CD14-positive monocyte (primary cell): ENCODE data around the gene SEC61G. TPM values are rescaled to one million over a fixed set of nuclear protein-coding genes. Genes with fewer than 3 reads are reported as not detected.

Source experiments
- DNase-seq, 3 donors: peaks; one replicate each; pipeline ENCODE4 v3.0.0-alpha.2; 2011 to 2022
- H2AFZ ChIP-seq: 2 replicates; pipeline ENCODE4 v1.6.0; 2012; ENCODE audit warnings: mild to moderate bottlenecking, low read depth, low read length, inconsistent platforms; ENCODE audit not compliant: insufficient read depth, poor library complexity, severe bottlenecking
- H3K27ac ChIP-seq, 2 donors: 1 replicate in 1 of 2; 2 replicates in 1 of 2; pipeline ENCODE4 v1.5.1; 2012 to 2013; ENCODE audit warnings: low read length in 2 of 2, control low read depth in 1 of 2, inconsistent platforms in 1 of 2, low read depth in 1 of 2, mild to moderate bottlenecking in 1 of 2
- H3K27me3 ChIP-seq, 2 donors: one replicate each; pipeline versions ENCODE4 v1.6.0 to v1.6.1; 2011 to 2013; ENCODE audit warnings: low read length in 2 of 2; ENCODE audit not compliant: control insufficient read depth in 2 of 2, insufficient read depth in 2 of 2
- H3K36me3 ChIP-seq, 2 donors: replicated peaks in 1 of 2; 1 replicate in 1 of 2; 2 replicates in 1 of 2; pipeline versions ENCODE4 v1.5.1 to v1.6.1; 2012 to 2013; ENCODE audit warnings: low read length in 2 of 2, control low read depth in 1 of 2, inconsistent platforms in 1 of 2, mild to moderate bottlenecking in 1 of 2; ENCODE audit not compliant: insufficient read depth in 2 of 2, control insufficient read depth in 1 of 2
- H3K4me1 ChIP-seq, 2 donors: 1 replicate in 1 of 2; 2 replicates in 1 of 2; pipeline versions ENCODE4 v1.5.1 to v1.6.1; 2012 to 2013; ENCODE audit warnings: low read length in 2 of 2, control low read depth in 1 of 2, inconsistent platforms in 1 of 2, mild to moderate bottlenecking in 1 of 2, moderate library complexity in 1 of 2; ENCODE audit not compliant: insufficient read depth in 2 of 2, control insufficient read depth in 1 of 2
- H3K4me2 ChIP-seq: replicated peaks from 2 replicates; pipeline ENCODE3; 2012; ENCODE audit warnings: low read length, moderate library complexity, mild to moderate bottlenecking; ENCODE audit not compliant: poor library complexity, severe bottlenecking; ENCODE audit errors: extremely low read depth
- H3K4me3 ChIP-seq, 3 experiments: fragments of 200-600 bp in 1 of 3; sonication (generic) in 1 of 3; replicated peaks in 1 of 3; 1 replicate in 2 of 3; 2 replicates in 1 of 3; pipeline ENCODE4 v1.5.1; 2011 to 2013; ENCODE audit warnings: low read length in 3 of 3, mild to moderate bottlenecking in 3 of 3, control low read depth in 2 of 3, low read depth in 2 of 3, inconsistent platforms in 1 of 3, moderate library complexity in 1 of 3
- H3K79me2 ChIP-seq: 2 replicates; pipeline ENCODE4 v1.6.0; 2012; ENCODE audit warnings: mild to moderate bottlenecking, control low read depth, inconsistent platforms, low read length, moderate library complexity; ENCODE audit not compliant: insufficient read depth
- H3K9ac ChIP-seq: 2 replicates; pipeline ENCODE4 v1.6.0; 2017; ENCODE audit warnings: low read length, mild to moderate bottlenecking; ENCODE audit not compliant: insufficient read depth, poor library complexity, severe bottlenecking
- H3K9me3 ChIP-seq, 2 donors: replicated peaks in 1 of 2; 1 replicate in 1 of 2; 2 replicates in 1 of 2; pipeline versions ENCODE4 v1.5.1 to v1.6.1; 2012 to 2013; ENCODE audit warnings: low read length in 2 of 2, control low read depth in 1 of 2; ENCODE audit not compliant: control insufficient read depth in 1 of 2, insufficient read depth in 1 of 2
- H4K20me1 ChIP-seq: 2 replicates; pipeline ENCODE4 v1.6.0; 2012; ENCODE audit warnings: mild to moderate bottlenecking, low read length, control low read depth, moderate library complexity; ENCODE audit not compliant: insufficient read depth
- H3K27ac Mint-ChIP-seq, 7 donors: one replicate each; pipeline ENCODE4 v1.8.0; 2020; ENCODE audit warnings: mild to moderate bottlenecking in 7 of 7, mixed read lengths in 7 of 7, moderate library complexity in 6 of 7, inconsistent platforms in 2 of 7
- H3K27me3 Mint-ChIP-seq, 3 donors: one replicate each; pipeline ENCODE4 v1.8.0; 2021 to 2022; ENCODE audit warnings: low read depth in 3 of 3, mild to moderate bottlenecking in 3 of 3, mixed read lengths in 3 of 3, moderate library complexity in 3 of 3, inconsistent platforms in 1 of 3
- H3K36me3 Mint-ChIP-seq, 2 donors: one replicate each; pipeline ENCODE4 v1.8.0; 2020; ENCODE audit warnings: mixed read lengths in 2 of 2, inconsistent platforms in 1 of 2, mild to moderate bottlenecking in 1 of 2
- H3K4me1 Mint-ChIP-seq: one replicate; pipeline ENCODE4 v1.8.0; 2020; ENCODE audit warnings: mild to moderate bottlenecking, mixed read lengths
- H3K4me3 Mint-ChIP-seq, 2 donors: one replicate each; pipeline ENCODE4 v1.8.0; 2020; ENCODE audit warnings: mild to moderate bottlenecking in 2 of 2, mixed read lengths in 2 of 2, moderate library complexity in 1 of 2
- H3K9me3 Mint-ChIP-seq, 7 donors: one replicate each; pipeline ENCODE4 v1.8.0; 2020 to 2022; ENCODE audit warnings: mixed read lengths in 7 of 7, mild to moderate bottlenecking in 6 of 7, moderate library complexity in 6 of 7, inconsistent platforms in 2 of 7
- WGBS: methylation state at CpG from one replicate; pipeline ENCODE4 v1.1.5; 2013; ENCODE audit warnings: missing lambda C conversion rate; ENCODE audit not compliant: insufficient coverage; 5-methylcytosine and 5-hydroxymethylcytosine counted together
- intact Hi-C, 2 donors: fragments of 100-400 bp; cut with micrococcal nuclease; formaldehyde crosslinking; loops; one replicate each; pipeline versions ENCODE4 v1.15.0 to v1.15.1; 2023
- polyA plus RNA-seq, 3 donors: library from polyadenylated mRNA; depleted of rRNA in 1 of 3; unstranded in 2 of 3; stranded (reverse) in 1 of 3; fragments of 300-500 nt in 2 of 3; fragments of >200 nt in 1 of 3; fragmentation: Illumina TruSeq in 2 of 3; gene quantifications; 1 replicate in 2 of 3; 2 replicates in 1 of 3; pipeline ENCODE4 v1.2.3, GENCODE V29; 2012 to 2021
- TF ChIP-seq, protein P1 (sequence below): fragments of 200-600 bp; IDR thresholded peaks from one replicate; pipeline ENCODE4 v1.8.0; 2022; ENCODE audit warnings: antibody characterized with exemption, mild to moderate bottlenecking

SEC61G gene
- polyA plus RNA-seq, 3 donors = 200 to 221 (median 213) TPM

DNA sequence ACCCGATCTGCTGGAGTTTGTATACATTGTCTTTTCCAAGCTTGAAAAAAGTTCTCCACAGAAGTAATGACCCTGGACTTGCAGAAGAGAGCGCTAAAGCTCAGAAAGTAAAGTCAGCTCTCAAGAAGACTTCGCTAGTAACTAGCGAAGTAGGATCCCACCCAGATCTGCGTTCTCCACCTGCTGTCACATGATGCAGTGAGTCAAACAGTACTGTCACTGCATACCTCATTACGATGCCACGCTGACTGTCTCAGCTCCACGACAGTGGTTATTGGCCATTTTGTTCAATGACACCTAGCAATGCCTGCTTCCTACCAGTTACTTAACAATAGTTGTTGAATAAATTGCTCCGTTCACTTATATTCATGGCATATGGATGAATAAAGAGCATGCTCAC lies 29.7 kb upstream of the SEC61G start:
- H3K27ac Mint-ChIP-seq = no peak overlapping the region
- peaks cover 0 to 4% (median 0%) of the 10 kb centered on the region in 7 donors for H3K9me3 Mint-ChIP-seq
- intact Hi-C loops = loop anchor here in 1 of 2 donors (5.0 kb wide), 1 partner anchor 54 kb away; no protein-coding TSS in a partner anchor
- Histone ChIP-seq H3K4me1 (no peaks in the 10 kb centered on the region), H3K27ac (no peak overlapping the region), H3K36me3 (no peaks in the 10 kb centered on the region), H3K79me2 (no peaks in the 10 kb centered on the region), H3K27me3 (peaks cover 0 to 2% of the 10 kb centered on the region in 2 donors), H3K9ac (no peak overlapping the region), H3K4me2 (no peak overlapping the region), H3K9me3 (no peaks in the 10 kb centered on the region), H2AFZ (no peak overlapping the region), H3K4me3 (no peak overlapping the region), H4K20me1 (no peaks in the 10 kb centered on the region)
- H3K4me3 Mint-ChIP-seq = no peak overlapping the region
- peaks cover 5% of the 10 kb centered on the region for H3K4me1 Mint-ChIP-seq
- H3K36me3 Mint-ChIP-seq = no peaks in the 10 kb centered on the region
- H3K27me3 Mint-ChIP-seq = peaks cover 12 to 15% (median 12%) of the 10 kb centered on the region in 3 donors
- WGBS = 14% methylated on average over 8 of the region's 9 CpGs
- peak; percentile 10 to 61 (median 16) for DNase-seq
- TF ChIP-seq, protein P1, sequence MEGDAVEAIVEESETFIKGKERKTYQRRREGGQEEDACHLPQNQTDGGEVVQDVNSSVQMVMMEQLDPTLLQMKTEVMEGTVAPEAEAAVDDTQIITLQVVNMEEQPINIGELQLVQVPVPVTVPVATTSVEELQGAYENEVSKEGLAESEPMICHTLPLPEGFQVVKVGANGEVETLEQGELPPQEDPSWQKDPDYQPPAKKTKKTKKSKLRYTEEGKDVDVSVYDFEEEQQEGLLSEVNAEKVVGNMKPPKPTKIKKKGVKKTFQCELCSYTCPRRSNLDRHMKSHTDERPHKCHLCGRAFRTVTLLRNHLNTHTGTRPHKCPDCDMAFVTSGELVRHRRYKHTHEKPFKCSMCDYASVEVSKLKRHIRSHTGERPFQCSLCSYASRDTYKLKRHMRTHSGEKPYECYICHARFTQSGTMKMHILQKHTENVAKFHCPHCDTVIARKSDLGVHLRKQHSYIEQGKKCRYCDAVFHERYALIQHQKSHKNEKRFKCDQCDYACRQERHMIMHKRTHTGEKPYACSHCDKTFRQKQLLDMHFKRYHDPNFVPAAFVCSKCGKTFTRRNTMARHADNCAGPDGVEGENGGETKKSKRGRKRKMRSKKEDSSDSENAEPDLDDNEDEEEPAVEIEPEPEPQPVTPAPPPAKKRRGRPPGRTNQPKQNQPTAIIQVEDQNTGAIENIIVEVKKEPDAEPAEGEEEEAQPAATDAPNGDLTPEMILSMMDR = peak; percentile 37

DNA sequence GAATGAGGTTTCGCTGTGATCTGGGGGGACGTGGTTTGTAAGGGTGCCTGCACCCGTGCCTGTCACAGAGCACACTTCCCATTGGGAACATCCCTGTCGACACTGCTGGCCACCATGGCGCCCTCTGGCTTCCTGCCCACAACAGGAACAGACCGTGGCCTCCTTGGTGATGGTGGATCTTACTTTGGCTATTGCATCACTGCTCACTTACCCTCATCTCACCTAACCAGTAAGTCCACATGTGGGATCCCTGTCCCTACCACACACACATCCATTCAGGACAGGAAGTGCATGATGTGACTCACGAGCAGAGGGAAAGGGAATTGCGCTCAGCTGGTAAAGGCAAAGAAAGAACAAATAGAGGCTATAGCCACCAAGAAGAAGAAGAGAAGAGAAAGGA lies 26.2 kb upstream of the SEC61G start:
- Histone ChIP-seq H3K27me3 (peaks cover 0 to 2% of the 10 kb centered on the region in 2 donors), H3K4me1 (no peaks in the 10 kb centered on the region), H3K4me3 (no peak overlapping the region), H2AFZ (no peak overlapping the region), H3K4me2 (no peak overlapping the region), H3K36me3 (no peaks in the 10 kb centered on the region), H4K20me1 (no peaks in the 10 kb centered on the region), H3K27ac (no peak overlapping the region), H3K9me3 (no peaks in the 10 kb centered on the region), H3K9ac (no peak overlapping the region), H3K79me2 (no peaks in the 10 kb centered on the region)
- H3K27me3 Mint-ChIP-seq = peaks cover 4 to 12% (median 5%) of the 10 kb centered on the region in 3 donors
- TF ChIP-seq, protein P1 = no peak
- no peak for DNase-seq
- H3K36me3 Mint-ChIP-seq = no peaks in the 10 kb centered on the region
- intact Hi-C loops = loop anchor here in 1 of 2 donors (5.0 kb wide), 1 partner anchor 57 kb away; no protein-coding TSS in a partner anchor
- H3K4me3 Mint-ChIP-seq = no peak overlapping the region
- 100% methylated on average over 1 of the region's 8 CpGs for WGBS
- H3K27ac Mint-ChIP-seq = no peak overlapping the region
- peaks cover 0 to 2% (median 0%) of the 10 kb centered on the region in 7 donors for H3K9me3 Mint-ChIP-seq
- peaks cover 5% of the 10 kb centered on the region for H3K4me1 Mint-ChIP-seq
